MM.1S (cell line): ENCODE results near the gene NONO.

Experiments used
- DNase-seq: peaks from one replicate; pipeline ENCODE4 v3.0.0-alpha.2; 2015
- H2AFZ ChIP-seq: fragments of 300-600 bp; sonication (generic); 2 replicates; pipeline ENCODE4 v1.6.0; 2016; ENCODE audit warnings: antibody characterized with exemption, low read length
- H3F3A ChIP-seq: fragments of 300-600 bp; sonication (generic); 2 replicates; pipeline ENCODE4 v1.6.1; 2016; ENCODE audit warnings: mild to moderate bottlenecking, antibody characterized with exemption, low read length, moderate library complexity, mixed read lengths; ENCODE audit not compliant: insufficient read depth
- H3K27ac ChIP-seq: fragments of 300-600 bp; sonication (generic); 2 replicates; pipeline ENCODE4 v1.5.1; 2016; ENCODE audit warnings: mild to moderate bottlenecking, low read length
- H3K27me3 ChIP-seq: fragments of 300-600 bp; sonication (generic); replicated peaks from 2 replicates; pipeline ENCODE4 v1.6.0; 2016; ENCODE audit warnings: low read length; ENCODE audit not compliant: insufficient read depth
- H3K36me3 ChIP-seq: fragments of 300-600 bp; sonication (generic); replicated peaks from 2 replicates; pipeline ENCODE4 v1.6.1; 2016; ENCODE audit warnings: mild to moderate bottlenecking, low read length, mixed read lengths; ENCODE audit not compliant: insufficient read depth
- H3K4me1 ChIP-seq: fragments of 300-600 bp; sonication (generic); 2 replicates; pipeline ENCODE4 v1.6.1; 2016; ENCODE audit warnings: low read length, mixed read lengths
- H3K4me2 ChIP-seq: fragments of 300-600 bp; sonication (generic); 2 replicates; pipeline ENCODE4 v1.6.0; 2016; ENCODE audit warnings: low read depth, low read length
- H3K4me3 ChIP-seq: fragments of 300-600 bp; sonication (generic); 2 replicates; pipeline ENCODE4 v1.5.1; 2016; ENCODE audit warnings: low read length, mixed read lengths
- H3K79me2 ChIP-seq: fragments of 300-600 bp; sonication (generic); 2 replicates; pipeline ENCODE4 v1.6.1; 2016; ENCODE audit warnings: mixed run types, low read length, mixed read lengths
- H3K9ac ChIP-seq: fragments of 300-600 bp; sonication (generic); 2 replicates; pipeline ENCODE4 v1.6.1; 2016; ENCODE audit warnings: low read length, mixed read lengths
- H3K9me2 ChIP-seq: fragments of 300-600 bp; sonication (generic); replicated peaks from 2 replicates; pipeline ENCODE4 v1.6.1; 2016; ENCODE audit warnings: mild to moderate bottlenecking, low read length, mixed read lengths; ENCODE audit not compliant: insufficient read depth
- H3K9me3 ChIP-seq: fragments of 300-600 bp; sonication (generic); replicated peaks from 2 replicates; pipeline ENCODE4 v1.6.1; 2016; ENCODE audit warnings: mild to moderate bottlenecking, low read length, mixed read lengths; ENCODE audit not compliant: insufficient read depth
- H4K20me1 ChIP-seq: fragments of 300-600 bp; sonication (generic); 2 replicates; pipeline ENCODE4 v1.6.1; 2016; ENCODE audit warnings: mild to moderate bottlenecking, low read length, moderate library complexity, mixed read lengths; ENCODE audit not compliant: insufficient read depth
- EZH2 ChIP-seq: fragments of 300-600 bp; sonication (generic); optimal IDR thresholded peaks from 2 replicates; pipeline ENCODE3; 2017; ENCODE audit warnings: low read depth, mild to moderate bottlenecking, antibody characterized with exemption, low read length, mixed read lengths
- EZH2phosphoT487 ChIP-seq: fragments of 300-600 bp; sonication (generic); IDR thresholded peaks from 2 replicates; pipeline ENCODE4 v1.6.1; 2018; ENCODE audit warnings: antibody characterized with exemption, low read length
- TF ChIP-seq, protein P1 (sequence below): fragments of 300-600 bp; sonication (generic); IDR thresholded peaks from 2 replicates; pipeline ENCODE4 v1.5.1; 2016; ENCODE audit warnings: antibody characterized with exemption, low read length, mixed read lengths

The NONO gene, protein sequence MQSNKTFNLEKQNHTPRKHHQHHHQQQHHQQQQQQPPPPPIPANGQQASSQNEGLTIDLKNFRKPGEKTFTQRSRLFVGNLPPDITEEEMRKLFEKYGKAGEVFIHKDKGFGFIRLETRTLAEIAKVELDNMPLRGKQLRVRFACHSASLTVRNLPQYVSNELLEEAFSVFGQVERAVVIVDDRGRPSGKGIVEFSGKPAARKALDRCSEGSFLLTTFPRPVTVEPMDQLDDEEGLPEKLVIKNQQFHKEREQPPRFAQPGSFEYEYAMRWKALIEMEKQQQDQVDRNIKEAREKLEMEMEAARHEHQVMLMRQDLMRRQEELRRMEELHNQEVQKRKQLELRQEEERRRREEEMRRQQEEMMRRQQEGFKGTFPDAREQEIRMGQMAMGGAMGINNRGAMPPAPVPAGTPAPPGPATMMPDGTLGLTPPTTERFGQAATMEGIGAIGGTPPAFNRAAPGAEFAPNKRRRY

DNA sequence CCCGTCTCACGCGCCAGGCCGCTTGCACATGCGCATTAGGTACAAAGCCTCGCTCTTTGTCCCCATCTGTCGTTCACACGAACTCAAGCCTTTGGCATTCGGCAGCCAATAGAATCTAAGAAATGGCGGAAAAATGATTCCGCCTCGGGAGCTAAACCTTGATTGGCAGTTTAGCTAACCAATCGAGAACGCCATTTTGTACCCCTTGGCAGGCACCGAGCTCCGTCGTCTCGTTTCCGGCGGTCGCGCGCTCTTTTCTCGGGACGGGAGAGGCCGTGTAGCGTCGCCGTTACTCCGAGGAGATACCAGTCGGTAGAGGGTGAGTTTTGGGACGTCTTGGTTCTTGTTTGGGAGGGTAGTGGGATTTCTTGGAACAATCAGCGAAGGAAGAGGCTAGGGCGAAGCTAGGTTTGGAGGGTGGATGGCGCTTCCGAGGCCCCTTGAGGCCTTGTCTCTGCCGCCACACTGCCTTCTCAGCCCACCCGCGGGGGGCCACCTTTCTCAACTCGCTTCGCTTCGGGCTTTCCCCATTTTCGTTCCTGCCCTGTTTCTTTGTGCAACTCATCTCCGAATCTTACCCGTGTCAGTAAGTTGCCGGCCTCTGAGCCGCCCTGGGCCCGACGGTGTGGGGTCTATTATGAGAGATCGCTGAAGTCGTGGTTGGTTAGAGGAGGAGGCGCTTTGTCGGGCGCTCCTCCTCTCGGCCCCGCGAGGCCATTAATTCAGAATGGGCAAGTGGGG lies at the start of gene NONO:
NONO (plus strand) TSS at position 233 of the 741 bp plus-strand sequence. CDS start 7,003 bp downstream, outside the sequence.
- Histone ChIP-seq H3K27ac (peak within 1 kb of the TSS; percentile 81), H3K9me3 (no peaks in the 10 kb centered on the region), H2AFZ (peak within 1 kb of the TSS; percentile 71), H3K9ac (peak within 1 kb of the TSS; percentile 95), H3K27me3 (no peaks in the 10 kb centered on the region), H3K4me3 (peak within 1 kb of the TSS; percentile 74), H3K4me1 (peaks cover 5% of the 10 kb centered on the region; the same call in 1 of the 2 replicates), H3K9me2 (no peaks in the 10 kb centered on the region), H3K4me2 (peak within 1 kb of the TSS; percentile 63), H3K79me2 (peaks cover 49% of the 10 kb centered on the region), H3F3A (no peaks in the 10 kb centered on the region), H3K36me3 (0 out of 2 replicates have a peak, but pooled peaks cover 4% of the 10 kb centered on the region), H4K20me1 (peaks cover 20% of the 10 kb centered on the region; the same call in 1 of the 2 replicates)
- DNase-seq = peak; percentile 99
- TF ChIP-seq EZH2 = no peak

DNA sequence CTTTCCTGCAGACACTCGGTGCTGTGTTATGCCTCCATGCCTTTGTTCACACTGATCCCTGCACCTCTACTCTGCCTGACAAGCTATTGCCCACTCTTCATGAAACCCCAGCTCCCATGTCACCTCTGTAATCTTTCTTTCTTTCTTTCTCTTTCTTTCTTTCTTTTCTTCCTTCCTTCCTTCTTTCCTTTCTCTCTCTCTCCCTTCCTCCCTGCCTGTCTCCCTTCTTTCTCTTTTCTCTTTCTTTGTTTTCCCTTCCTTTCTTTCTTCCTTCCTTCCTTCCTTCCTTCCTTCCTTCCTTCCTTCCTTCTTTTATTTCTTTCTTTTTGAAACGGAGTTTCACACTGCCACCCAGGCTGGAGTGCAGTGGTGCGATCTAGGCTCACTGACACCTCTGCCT lies 48.0 kb upstream of the NONO start:
- Histone ChIP-seq H3K4me1 (no peaks in the 10 kb centered on the region), H3K27ac (no peak overlapping the region), H3K9me3 (no peaks in the 10 kb centered on the region), H2AFZ (no peak overlapping the region), H3K9me2 (no peaks in the 10 kb centered on the region), H3F3A (no peaks in the 10 kb centered on the region), H3K4me3 (no peak overlapping the region), H3K79me2 (no peaks in the 10 kb centered on the region), H3K9ac (no peak overlapping the region), H3K36me3 (no peaks in the 10 kb centered on the region), H3K27me3 (no peaks in the 10 kb centered on the region), H3K4me2 (no peak overlapping the region), H4K20me1 (no peaks in the 10 kb centered on the region)
- DNase-seq = no peak
- TF ChIP-seq, protein P1, sequence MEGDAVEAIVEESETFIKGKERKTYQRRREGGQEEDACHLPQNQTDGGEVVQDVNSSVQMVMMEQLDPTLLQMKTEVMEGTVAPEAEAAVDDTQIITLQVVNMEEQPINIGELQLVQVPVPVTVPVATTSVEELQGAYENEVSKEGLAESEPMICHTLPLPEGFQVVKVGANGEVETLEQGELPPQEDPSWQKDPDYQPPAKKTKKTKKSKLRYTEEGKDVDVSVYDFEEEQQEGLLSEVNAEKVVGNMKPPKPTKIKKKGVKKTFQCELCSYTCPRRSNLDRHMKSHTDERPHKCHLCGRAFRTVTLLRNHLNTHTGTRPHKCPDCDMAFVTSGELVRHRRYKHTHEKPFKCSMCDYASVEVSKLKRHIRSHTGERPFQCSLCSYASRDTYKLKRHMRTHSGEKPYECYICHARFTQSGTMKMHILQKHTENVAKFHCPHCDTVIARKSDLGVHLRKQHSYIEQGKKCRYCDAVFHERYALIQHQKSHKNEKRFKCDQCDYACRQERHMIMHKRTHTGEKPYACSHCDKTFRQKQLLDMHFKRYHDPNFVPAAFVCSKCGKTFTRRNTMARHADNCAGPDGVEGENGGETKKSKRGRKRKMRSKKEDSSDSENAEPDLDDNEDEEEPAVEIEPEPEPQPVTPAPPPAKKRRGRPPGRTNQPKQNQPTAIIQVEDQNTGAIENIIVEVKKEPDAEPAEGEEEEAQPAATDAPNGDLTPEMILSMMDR = no peak
- no peak for TF ChIP-seq EZH2phosphoT487
- no peak for TF ChIP-seq EZH2

DNA sequence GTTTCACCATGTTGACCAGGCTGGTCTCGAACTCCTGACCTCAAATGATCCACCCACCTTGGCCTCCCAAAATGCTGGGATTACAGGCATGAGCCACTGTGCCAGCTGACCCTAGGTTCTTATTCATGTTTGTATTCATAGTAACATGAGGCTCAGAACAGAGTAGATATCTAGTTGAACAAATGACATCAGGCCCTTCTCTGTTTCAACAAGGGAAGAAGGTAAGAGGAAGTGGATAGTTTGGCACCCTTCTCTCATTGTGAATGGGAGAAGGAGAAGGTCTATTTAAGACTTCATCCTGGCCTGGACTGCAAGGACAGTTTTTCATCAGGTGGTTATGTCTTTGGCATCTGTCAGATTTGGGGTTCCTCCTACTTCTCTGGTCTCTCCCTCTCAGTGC lies 46.6 kb upstream of the NONO start:
- H3F3A ChIP-seq = no peaks in the 10 kb centered on the region

More for the DNA sequence above, 46.6 kb upstream of the NONO start:
- Histone ChIP-seq H3K4me3 (no peak overlapping the region), H3K4me1 (no peaks in the 10 kb centered on the region), H3K9me3 (no peaks in the 10 kb centered on the region), H3K36me3 (no peaks in the 10 kb centered on the region), H2AFZ (no peak overlapping the region), H3K9ac (no peak overlapping the region), H3K27ac (no peak overlapping the region), H3K27me3 (no peaks in the 10 kb centered on the region), H3K9me2 (no peaks in the 10 kb centered on the region), H3K79me2 (no peaks in the 10 kb centered on the region), H4K20me1 (no peaks in the 10 kb centered on the region), H3K4me2 (no peak overlapping the region)
- TF ChIP-seq EZH2 (no peak), EZH2phosphoT487 (no peak)
- TF ChIP-seq, protein P1 = no peak
- DNase-seq = no peak
